CD4-positive, alpha-beta T cell treated with Interleukin-6 at 100 ng/mL for 8 hours (primary cell): ENCODE results near the gene RTCB.
A peak's percentile ranks its signal among the peaks of the same experiment; 100 is the strongest.

Source experiments
- DNase-seq: peaks from one replicate; pipeline ENCODE4 v3.0.0-alpha.2; 2020; ENCODE audit warnings: mixed read lengths, low spot score

The RTCB gene

DNA sequence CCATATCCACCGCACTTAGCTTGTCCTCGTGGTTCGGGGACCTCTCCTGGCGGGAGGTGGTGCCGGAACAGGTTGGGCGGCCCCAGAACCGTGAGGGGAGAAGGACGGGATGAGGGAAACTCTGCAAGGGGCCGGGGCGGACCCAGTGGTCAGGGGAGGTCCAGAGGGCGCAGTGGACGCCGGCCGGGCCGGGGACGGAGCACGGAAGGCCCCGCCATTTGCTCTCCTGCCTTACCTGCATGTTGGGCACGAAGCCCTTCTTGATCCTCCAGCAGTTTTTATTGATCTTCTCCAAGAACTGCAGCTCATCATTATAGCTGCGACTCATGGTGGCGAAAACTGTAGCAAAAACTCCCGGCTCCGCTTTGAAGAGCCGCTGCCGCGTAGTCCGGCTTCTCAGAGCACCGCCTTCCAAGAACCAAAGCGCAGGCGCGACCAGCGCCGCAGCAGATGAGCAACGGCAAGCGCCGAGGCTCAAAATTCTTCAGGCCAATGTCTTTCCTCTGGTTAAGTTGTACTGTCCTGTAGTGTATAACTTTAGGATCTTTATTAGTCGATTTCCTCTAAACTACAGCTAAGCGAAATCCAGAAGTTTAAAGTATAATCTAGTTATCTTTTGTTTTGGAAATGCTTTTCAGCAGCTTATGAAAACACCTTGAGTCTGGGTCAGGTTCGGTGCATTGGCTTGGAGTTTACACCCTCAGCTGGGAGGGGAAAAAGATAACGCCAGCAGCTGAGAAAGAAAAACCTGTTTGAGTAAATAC lies at the start of gene RTCB:
Gene RTCB, minus strand, starts transcription at position 419 of the 764 bp plus-strand sequence. Its CDS starts 91 bp downstream, at position 328.
- DNase-seq, result peak; percentile 90

DNA sequence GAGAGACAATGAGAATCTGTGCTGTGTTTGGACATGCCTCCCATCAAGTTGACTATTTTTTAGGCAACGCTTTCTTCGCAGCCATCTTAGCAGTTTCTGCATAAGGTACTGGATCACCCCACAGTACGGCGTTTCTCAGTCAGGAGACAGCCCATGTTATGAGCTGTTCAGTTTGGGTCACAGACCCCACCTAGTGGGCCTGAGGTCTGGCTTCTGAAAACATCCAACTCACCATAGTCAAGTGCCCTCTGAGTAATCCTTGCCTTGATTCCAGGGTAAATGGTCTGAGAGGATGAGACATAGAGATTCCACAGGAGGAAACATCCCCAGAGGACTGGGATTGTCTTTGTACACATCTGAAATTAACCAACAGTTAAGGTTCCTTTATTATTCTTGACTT lies 45.0 kb upstream of the RTCB start:
- DNase-seq, result no peak

DNA sequence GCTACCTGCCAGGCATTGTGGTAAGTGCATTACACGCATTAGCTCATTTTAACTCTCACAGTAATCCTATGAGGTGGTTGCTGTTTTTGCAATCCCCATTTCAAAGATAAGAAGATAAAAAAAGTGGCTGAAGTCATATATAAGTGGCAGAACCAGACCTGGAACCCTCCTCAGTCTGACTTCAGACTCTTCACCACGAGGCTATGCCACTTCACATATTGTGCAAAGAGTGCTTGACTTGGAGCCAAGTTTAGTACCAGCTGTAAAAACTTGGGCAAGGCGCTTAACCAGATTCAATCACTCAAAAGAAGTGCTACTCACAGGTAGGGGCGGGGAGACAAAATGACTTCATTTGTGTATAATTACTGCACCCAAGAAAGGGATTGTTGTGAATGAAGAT lies 36.9 kb upstream of the RTCB start:
- no peak for DNase-seq

DNA sequence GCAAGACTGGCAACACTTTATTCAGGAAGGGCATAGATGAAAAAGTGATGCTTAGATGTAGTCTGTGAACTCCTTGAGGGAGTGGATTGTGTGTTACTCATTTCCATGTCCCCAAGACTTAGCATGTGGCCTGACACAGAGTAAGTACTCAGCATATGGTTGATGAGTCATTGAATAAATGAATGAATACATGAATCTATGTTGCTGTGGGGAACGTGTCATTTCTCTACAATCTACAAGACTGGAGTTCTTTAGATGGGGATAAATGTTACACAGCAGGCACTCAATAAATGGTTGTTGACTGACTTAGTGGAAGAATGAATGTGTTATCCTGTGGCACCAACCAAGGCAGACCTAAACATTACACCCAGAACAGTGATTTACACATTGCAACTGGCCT lies 34.3 kb upstream of the RTCB start:
- no peak for DNase-seq

DNA sequence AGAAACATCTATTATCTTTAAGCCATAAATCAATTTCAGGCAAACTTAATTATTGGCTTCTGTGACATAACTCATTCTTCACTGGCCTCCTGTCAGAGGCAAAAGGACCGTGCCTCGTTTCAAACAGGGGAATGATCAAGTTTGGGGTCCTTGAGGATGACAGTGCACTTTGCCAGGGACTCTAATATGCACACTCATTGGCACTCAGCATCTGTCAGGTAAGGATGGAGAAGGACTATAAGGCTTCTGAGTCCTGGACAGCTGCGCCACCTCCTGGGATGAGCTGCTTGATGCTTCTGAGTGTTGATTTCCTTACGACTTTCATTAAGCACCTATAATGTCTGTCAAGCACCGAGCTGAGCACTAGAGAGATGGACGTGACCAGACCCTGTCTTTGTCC lies 32.0 kb upstream of the RTCB start:
- DNase-seq, result no peak

DNA sequence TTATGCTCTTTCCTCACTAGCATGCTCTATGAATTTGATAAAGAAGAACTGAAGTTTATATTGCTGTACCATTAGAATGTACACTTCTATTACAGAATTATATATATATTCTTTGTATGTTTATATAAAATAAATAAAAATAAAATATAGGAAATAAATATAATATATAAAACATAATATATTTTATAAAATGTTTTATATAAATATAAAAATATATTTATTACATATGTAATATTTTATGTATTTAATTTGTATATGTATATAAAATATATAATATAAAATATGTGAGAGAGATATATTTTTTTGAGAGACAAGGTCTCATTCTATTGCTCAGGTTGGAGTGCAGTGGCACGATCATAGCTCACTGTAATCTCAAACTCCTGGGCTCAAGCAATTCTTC lies 18.3 kb upstream of the RTCB start:
- DNase-seq, result no peak

DNA sequence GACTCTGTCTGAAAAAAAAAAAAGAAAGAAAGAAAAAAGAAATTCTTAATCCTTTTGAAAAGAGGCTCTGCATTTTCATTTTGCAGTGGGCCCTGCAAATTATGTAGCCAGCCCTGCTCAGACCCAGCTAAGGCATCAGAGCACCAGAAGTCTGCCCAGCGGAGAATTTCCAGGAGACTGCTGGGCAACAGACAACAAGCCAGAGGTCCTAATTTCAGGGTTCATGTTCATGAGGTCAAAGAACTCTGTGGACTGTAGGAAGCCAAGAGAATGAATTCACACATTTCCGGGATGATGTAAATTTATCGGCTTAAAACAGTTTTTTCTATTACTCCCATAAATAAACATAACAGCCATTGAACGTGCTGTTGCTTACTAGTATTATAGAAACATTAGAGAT lies 14.8 kb upstream of the RTCB start:
- DNase-seq, result no peak

DNA sequence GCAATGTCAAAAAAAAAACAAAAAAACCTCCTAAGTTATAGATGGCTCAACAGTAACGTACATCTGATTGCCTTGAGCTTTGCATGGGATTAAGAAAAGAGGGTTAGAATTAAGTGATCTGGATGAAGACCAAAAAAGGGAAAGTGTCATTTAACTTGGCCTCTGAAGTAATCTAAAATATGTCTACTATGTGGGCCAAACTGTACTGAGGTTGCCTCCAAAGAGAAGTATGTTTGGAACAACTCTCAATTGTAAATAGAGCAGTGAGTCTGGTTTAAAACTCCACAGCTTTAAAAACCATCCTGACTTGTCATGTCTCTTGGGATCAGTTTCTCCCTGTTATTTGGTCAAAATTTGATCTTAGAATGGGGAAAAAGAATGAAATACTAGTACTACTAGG lies 11.6 kb upstream of the RTCB start:
- DNase-seq, result no peak

DNA sequence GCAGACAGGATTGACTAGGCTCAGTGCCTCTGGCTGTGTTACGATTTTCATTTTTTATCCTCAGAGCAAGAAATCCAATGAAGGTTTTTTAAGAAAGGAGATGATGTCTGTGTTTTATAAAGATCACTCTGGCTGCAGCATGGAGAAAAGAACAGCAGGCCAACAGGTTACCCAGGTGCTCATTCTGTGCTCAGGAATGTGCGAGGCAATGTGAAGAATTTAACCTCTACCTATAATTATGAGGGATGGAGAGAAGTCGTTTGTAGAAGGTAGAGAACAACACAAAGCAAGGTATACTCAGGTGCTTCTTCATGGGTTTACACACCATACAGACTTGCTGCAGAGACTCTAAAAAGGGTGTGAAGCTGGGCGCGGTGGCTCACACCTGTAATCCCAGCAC lies 10.0 kb upstream of the RTCB start:
- no peak for DNase-seq

DNA sequence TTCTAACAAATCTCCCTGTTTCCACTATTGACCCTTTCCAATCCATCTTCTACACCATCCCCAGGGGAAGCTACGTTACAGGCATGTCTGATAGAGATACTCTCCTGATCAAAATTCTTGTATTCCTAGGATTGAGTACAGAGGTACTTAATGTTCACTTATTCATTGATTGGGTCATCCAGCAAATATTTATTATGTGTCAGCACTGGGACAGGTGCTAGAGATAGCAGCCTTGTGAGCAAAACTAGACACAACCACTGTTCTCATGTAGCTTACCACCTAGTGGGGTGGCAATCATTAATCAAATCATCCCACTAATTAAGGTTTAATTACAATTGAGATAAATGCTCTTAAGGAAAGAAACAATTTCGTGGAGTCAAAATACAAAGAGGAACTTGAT lies 9.4 kb upstream of the RTCB start:
- no peak for DNase-seq

DNA sequence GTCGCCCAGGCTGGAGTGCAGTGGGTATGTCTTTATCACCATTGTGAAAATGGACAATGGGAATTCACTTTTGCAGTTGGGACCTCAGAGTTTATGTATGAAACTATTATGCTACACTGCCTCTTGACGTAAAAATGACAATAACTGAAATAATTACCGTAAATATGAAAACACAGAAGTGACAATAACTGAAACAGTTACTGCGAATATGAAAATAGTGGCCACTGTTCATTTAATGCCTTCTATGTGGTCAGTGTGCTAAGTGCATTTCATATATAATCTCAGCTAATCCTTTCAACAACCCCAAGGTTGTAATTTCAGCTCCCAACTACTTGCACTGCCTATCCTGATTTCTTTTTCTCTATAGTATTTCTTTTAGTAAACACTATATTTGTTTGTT lies 5.9 kb upstream of the RTCB start:
- no peak for DNase-seq

DNA sequence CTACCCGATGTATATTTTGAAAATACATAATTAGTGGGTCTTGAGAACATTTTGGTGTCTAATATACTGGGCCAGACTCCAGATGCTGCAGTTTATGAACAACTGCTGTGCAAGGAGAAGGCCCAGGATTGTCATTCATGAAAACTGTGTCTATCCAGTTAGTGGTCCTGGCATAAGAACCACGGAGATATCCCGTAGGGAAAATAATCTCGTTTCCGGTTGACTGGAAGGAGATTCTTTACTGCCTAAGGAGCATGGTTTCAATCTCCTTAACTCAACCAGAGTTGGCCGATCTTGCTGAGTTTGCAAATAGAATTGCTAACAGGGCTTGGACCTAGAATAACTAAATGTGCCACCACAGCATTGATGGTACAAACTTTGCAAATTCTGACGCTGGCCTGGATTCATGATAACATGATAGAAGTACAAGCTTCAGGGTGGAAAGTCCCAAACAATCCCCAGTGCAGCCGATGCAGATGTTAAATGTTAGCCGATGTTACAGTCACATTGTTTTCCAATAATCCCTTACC lies 4.6 kb upstream of the RTCB start:
- DNase-seq, result no peak

DNA sequence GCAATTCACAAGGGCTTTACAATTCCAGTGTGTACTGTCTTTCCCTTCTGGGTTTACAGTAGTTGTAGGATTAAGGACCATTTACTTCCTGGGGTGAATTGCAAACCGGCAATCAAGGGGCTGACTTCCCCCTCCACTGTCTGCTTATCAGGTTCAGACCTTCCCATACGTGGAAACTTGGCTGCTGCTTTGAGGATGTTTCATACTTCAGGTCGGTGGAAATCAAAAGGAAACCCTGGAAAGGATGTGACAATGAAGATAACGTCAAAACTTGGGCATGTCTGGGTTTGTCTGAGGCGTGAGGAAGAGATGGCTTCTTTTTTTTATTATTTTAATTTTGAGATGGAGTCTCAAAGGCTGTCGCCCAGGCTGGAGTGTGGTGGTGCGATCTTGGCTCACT lies 2.1 kb upstream of the RTCB start:
- no peak for DNase-seq

DNA sequence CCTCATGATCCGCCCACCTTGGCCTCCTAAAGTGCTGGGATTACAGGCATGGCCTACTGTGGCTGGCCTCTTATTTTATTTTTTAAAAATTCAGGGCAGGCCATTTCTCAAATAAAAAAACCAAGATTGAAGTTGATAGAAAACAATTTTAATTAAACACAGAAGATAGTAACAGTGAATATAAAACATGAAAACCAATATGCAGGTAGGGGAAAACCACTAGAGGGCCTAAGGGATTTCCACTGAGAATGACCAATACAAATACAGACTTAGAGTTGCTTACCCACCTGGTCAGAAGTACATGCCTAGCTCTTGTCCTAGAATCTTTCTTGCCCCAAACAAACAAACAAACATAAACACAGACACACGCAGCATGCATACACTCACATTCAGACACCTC lies 1.7 kb upstream of the RTCB start:
- DNase-seq, result no peak

DNA sequence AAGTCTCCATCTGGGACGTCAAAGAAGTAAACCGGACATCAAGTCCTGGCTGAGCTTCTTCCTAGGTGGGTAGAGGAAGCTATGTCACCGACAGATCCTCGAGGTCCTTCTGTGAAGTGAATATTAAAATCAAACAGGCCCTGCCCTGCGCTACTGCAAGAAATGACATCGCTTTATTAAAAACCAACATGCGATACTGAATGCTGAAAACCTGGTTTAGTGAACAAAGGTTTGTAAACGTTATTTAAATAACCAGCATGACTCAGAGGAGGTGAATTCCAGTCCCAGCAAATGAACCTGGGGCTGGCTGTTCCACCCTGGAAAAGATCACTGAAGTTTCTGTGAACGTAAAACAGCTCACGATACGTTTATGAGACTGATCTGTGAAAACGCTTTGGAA lies 645 bp downstream of the RTCB start:
- no peak for DNase-seq

DNA sequence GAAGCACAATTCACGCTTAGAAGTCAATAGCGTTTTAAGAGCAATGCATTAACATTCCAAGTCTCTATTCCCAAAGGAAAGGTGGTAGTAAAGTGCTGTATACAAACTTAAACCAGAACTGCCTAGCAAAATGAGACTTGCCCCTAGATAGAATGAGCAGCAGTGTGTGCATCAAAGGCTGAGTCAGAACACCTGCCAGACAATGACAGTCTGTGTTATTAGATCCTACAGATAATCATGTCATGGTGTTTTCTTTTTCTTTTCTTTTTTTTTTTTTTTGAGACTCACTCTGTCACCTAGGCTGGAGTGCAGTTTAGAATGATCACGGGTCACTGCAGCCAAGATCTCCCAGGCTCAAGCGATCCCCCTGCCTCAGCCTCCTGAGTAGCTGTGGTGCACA lies 1.6 kb downstream of the RTCB start:
- DNase-seq, result no peak

DNA sequence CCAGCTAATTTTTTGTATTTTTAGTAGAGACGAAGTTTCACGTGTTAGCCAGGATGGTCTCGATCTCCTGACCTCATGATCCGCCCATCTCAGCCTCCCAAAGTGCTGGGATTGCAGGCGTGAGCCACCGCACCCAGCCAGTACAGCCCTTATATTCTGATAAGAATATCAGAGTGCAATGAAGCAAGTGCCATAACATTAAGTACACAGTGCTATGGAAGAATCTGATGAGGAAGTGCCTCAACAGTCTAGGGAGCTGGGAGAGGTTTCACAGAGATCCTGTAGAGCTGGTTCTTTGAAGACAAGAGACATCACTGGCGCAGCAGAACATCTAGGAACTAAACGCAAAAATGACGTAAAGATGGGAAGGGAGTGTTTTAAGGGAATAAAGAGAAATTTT lies 2.1 kb downstream of the RTCB start:
- DNase-seq, result no peak

DNA sequence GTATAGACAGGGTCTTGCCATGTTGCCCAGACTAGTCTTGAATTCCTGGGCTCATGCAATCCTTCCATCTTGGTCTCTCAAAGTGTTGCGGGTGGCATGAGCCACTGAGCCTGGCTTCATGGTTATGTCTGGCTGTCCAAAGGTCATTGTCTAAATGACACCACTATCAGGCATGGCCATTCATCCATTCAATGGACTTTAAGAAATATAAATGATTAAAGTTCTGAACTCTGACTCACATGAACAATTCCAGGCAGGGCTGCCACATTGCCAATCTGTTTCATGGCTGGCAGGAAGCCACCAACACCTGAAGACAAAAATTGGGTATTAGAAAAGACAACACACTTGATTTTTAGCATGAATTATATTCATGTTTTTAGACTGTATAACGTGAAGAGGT lies 4.1 kb downstream of the RTCB start:
- no peak for DNase-seq

DNA sequence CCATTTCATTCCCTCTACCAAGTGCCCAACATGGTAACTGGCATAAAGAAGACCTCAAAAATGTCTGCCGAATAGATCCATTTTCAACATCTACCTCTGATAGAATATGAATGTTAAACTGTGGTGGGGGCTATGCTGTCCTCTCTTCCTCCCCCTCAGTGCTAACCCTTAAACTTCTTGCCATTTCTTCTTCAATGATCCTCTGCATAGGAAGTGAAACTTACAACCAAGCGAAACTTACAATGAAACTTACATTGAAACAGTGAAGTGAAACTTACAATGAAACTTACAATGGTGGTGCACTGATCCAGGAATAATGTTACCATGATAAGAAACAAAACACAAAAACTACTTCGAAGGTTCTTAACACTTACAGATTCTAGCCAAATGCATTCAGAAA lies 4.7 kb downstream of the RTCB start:
- no peak for DNase-seq

DNA sequence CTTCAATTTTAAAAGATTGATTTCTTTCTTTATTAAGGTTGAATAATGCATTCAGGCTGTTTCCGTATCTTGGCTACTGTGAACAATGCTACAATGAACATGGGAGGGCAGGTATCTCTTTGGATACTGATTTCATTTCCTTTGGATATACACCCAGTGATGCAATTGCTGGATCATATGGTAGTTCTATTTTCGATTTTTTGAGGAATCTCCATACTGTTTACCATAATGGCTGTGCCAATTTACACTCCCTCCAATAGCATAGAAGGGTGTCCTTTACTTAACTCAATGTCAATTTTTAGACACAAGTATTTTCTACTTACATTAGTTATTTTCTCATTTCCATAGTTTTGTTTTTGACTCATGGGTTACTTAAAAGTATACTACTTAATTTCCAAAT lies 8.0 kb downstream of the RTCB start:
- DNase-seq, result no peak

DNA sequence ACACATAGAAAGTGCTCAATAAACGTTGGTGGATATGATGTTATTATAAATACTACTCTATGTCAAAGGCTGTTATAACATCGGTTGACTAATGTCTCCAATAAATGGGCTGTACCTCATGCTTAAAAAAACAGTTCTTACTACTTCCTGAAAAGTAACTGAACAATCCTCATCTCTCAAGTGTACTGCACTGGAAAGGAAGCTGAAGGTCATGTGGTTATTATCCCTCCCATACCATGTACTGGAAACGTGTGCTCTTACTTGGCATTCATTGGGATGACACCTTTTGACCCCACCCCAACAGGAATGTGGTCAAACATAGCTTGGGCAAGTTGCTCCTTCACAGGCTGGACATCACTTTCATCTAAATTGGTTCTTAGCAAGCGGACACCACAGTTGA lies 10.6 kb downstream of the RTCB start:
- DNase-seq, result no peak

DNA sequence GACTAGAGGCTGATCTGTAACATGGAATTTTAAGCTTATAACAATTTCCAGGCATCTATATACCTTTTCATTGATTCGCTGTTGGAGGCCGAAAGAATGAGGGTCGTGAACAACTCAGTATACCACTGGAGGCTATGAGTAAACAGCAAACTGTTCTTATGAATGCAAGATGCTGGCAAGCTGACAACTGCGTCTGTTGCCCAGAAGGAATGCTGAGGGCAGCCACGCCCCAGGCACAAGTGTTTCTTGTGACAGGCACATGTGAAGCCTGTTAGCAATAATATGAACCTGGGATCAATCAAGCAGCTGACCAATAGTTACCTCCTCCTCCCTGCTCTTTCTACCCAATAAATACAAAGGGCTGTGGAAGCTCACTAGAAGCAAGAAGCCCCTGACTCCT lies 15.3 kb downstream of the RTCB start:
- DNase-seq, result no peak

DNA sequence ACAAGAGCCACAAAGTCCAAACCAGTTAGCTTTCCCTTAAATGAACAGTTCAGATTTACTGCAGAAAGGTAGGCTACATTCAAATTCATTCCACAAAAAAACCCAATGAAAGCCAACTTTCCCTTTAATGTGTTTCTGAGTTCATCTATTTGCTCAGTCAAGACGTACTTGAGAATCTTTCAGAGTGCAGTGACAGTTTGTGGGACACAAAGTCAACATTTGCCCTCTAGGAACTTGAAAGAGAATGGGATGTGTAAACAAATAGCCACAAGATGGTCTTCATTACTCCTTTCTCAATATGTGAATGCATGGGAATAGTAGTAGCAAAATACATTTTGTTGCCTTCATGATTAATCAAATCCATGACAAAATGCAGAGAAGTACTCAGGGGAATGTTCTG lies 15.8 kb downstream of the RTCB start:
- DNase-seq, result no peak

DNA sequence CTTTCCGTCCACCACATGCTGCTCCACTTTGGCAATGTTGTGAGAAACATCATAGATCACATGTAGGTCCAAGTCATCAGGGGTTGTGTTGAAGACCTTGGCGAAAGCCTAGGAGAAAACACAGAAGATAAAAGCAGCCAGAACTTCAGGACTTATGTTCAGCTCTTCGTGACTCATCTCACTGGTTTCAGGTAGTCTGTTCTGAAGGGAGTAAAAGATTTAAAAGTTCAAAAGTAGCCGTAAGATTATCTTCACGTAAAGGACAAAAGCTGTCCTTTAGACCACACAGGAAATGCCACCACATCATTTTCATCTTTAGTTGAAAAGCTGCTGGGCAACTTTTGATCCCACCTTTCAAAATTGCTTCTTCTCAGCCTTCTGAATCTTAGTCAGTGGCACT lies 16.9 kb downstream of the RTCB start:
- DNase-seq, result no peak
